ENCODE measurements around the gene PTPRM.

DNA sequence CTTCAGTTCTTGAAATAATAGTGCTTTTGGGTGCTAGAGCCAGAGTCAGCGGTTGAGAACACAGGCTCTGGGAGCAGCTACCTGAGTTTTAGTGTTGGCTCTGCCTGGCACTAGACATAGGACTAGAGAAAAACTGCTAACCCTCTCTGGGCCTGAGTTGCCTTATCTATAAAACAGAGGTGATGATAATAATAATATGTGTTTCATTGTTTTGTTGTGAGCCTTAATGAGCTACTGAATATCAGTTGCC is 391.7 kb downstream of the PTPRM start:
- TF ChIP-seq POLR2AphosphoS5 (IDR thresholded peaks at IDR 0.05; ENCODE audit: low read depth, low read length) (no peak), POLR2A (IDR thresholded peaks at IDR 0.05; ENCODE audit: low read depth, low read length) (no peak)

Data from GM12892 (cell line).